C4-2B (cell line): ENCODE results near the gene AGPAT3.

ENCODE experiments used
- ZFX ChIP-seq: fragments of 450-650 bp; IDR thresholded peaks from 2 replicates; pipeline ENCODE4 v1.6.1; 2017
- TF ChIP-seq, protein P1 (sequence below): fragments of 450-650 bp; conservative IDR thresholded peaks from 2 replicates; pipeline ENCODE4 v1.5.1; 2017; ENCODE audit warnings: mild to moderate bottlenecking

DNA sequence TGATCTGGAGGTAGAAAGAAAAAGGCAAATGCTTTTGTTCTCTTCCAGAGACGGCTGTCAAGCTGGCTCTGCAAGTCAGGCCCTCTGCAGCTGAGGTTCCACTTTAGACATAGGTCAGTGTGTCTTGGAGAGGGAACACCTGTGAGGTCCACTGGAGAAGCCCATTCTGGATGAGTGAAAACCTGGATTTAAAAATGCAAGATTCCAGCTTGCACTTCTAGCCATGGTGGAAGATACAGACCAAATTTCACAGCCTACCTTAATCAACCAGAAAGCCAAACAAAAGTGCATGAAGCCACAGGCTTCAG is 35.0 kb downstream of the AGPAT3 start:
- TF ChIP-seq, protein P1, sequence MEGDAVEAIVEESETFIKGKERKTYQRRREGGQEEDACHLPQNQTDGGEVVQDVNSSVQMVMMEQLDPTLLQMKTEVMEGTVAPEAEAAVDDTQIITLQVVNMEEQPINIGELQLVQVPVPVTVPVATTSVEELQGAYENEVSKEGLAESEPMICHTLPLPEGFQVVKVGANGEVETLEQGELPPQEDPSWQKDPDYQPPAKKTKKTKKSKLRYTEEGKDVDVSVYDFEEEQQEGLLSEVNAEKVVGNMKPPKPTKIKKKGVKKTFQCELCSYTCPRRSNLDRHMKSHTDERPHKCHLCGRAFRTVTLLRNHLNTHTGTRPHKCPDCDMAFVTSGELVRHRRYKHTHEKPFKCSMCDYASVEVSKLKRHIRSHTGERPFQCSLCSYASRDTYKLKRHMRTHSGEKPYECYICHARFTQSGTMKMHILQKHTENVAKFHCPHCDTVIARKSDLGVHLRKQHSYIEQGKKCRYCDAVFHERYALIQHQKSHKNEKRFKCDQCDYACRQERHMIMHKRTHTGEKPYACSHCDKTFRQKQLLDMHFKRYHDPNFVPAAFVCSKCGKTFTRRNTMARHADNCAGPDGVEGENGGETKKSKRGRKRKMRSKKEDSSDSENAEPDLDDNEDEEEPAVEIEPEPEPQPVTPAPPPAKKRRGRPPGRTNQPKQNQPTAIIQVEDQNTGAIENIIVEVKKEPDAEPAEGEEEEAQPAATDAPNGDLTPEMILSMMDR, result no peak
- no peak for TF ChIP-seq ZFX
